GM13976 (cell line): ENCODE data around the gene TEX36.
"Not testable (repeated sequence)": the region's sequence is repeated elsewhere in the genome, so short reads cannot be mapped to it uniquely, and the experiment has no call there.

Experiments used
- DNase-seq: peaks from one replicate; pipeline ENCODE4 v3.0.0; 2012; ENCODE audit warnings: low spot score
- in situ Hi-C: fragments of 300-500 bp; cut with MboI; formaldehyde crosslinking; loops from one replicate; pipeline ENCODE4 v1.12.0; 2022; ENCODE audit warnings: low sequenced_read_pairs, mixed read lengths, inconsistent platforms; ENCODE audit not compliant: unreplicated experiment
- TF ChIP-seq, protein P1 (sequence below): IDR thresholded peaks from 2 replicates; pipeline ENCODE4 v1.5.1; 2012; ENCODE audit warnings: borderline replicate concordance, mild to moderate bottlenecking; ENCODE audit not compliant: insufficient read depth; ENCODE audit errors: extremely low read depth, missing control alignments, control extremely low read depth

TEX36 gene

DNA sequence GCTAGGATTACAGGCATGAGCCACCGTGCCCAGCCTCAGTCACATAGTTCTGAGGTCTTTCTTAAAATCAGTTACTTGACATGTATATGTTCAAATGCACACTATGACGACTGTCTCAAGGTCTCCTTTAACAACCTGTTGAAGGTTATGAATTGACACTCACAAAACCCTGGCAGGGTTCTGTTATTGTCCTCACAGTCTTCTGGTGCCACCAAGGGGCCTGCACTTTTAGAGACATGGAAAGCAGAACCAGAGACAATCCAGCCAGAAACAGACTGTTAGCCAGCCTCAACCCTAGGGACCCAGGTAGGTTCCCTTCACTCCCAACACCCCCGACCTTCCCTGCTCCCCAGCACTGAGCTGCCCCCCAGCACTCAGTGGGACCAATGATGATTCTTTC, 26.4 kb downstream of the TEX36 start:
- DNase-seq, result no peak
- in situ Hi-C loops, result no loop called here
- TF ChIP-seq, protein P1, sequence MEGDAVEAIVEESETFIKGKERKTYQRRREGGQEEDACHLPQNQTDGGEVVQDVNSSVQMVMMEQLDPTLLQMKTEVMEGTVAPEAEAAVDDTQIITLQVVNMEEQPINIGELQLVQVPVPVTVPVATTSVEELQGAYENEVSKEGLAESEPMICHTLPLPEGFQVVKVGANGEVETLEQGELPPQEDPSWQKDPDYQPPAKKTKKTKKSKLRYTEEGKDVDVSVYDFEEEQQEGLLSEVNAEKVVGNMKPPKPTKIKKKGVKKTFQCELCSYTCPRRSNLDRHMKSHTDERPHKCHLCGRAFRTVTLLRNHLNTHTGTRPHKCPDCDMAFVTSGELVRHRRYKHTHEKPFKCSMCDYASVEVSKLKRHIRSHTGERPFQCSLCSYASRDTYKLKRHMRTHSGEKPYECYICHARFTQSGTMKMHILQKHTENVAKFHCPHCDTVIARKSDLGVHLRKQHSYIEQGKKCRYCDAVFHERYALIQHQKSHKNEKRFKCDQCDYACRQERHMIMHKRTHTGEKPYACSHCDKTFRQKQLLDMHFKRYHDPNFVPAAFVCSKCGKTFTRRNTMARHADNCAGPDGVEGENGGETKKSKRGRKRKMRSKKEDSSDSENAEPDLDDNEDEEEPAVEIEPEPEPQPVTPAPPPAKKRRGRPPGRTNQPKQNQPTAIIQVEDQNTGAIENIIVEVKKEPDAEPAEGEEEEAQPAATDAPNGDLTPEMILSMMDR, result no peak

DNA sequence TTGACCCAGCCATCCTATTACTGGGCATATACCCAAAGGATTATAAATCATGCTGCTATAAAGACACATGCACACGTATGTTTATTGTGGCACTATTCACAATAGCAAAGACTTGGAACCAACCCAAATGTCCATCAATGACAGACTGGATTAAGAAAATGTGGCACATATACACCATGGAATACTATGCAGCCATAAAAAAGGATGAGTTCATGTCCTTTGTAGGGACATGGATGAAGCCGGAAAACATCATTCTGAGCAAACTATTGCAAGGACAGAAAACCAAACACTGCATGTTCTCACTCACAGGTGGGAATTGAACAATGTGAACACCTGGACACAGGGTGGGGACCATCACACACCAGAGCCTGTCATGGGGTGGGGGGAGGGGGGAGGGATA, 29.9 kb downstream of the TEX36 start:
- DNase-seq, in situ Hi-C loops: not testable (repeated sequence)

DNA sequence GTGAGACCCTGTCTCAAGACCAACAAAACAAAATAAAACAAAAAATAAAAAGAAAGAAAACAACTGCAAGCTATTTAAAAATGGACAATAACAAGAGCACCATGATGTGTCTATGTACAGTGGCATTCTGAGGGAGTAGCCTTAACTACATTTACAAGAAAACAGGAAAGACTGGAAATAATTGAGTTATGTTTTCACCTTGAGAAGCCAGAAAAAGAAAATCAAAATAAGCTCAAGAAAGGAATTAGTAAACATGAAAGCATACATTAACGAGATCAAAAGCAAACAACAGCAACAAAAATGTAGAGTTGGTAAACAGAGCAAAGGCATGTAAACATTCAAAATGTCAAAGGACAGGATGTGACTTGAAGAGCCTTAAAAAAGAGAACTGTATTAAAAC, 36.7 kb downstream of the TEX36 start:
- DNase-seq, result no peak
- in situ Hi-C loops, result no loop called here
- TF ChIP-seq, protein P1, result no peak

DNA sequence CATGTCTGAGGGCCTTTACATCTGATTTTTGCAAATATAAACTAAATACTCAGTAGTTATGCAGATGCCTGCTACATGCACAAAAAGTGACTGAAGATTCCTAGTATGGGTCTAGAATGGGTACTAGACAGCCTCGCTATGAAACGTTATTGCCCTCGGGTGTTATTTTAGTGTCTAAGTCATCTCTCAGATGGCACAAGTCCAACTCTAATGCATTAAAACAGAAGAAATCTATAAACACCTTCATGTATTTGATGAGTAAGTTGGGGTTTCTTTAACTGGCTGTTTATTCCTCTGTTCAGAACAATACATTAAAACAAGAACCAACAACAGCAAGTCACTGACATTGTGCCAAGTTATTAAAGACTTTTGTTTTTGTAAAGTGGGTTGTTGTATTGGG, 41.6 kb downstream of the TEX36 start:
- TF ChIP-seq, protein P1, result no peak
- in situ Hi-C loops, result no loop called here
- no peak for DNase-seq

DNA sequence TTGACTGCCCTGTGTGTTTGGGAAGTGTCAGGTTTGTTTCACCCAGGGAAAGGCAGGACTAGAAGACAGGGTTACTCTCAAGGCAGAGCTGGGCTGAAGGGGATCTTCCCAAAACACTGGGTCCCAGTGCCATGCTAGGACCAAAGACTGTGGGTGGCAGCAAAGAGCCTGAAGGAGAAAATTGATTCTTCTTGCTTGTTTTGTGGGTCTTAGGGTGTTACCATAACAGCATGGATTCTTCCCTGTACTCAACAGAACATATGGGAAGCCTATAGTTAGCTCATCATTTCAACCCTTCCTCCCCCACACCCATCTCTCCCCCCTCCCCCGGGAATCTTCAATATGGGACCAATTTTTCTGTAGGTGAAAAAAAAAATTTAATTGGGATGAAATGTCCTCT, 42.3 kb downstream of the TEX36 start:
- in situ Hi-C loops, result no loop called here
- TF ChIP-seq, protein P1, result no peak
- DNase-seq, result no peak

DNA sequence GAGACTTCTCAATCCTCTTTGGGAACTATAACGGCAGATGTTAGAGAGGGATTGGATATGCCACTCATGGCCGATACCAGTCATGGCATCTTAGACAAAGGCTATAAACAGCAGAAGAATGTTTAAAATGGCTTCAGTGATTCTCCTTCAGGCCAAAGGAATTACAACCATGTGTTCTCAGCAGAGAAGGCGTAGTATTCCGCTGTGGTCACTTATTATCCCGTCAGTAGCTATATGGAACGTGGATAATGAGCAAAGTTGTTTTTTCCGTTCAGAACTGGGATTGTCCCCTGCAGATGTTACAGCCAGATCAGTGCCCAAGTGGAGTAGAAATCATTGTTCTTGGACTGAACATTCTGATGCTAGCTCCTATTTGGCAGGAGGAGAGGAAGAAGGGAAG, 43.1 kb downstream of the TEX36 start:
- in situ Hi-C loops, result no loop called here
- TF ChIP-seq, protein P1, result no peak

DNA sequence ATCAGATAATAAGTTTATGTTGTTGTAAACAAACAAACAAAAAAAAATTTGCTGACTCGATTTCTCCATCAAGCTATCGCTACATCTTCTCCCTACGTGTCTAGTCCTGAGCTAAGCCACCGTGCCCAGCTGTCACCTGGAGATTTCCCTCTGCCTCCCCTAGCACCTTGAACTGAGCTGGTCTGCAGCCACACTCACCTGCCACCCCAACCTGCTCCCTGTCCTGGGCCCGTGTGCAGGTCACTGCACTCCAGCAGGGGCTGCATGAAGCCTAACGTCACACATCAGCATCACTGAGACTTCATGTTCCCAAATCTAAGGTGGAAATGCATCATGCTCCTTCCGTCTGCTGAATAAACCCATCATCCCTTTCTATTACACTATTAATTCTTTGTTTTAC, 44.4 kb downstream of the TEX36 start:
- no peak for DNase-seq
- TF ChIP-seq, protein P1, result no peak
- in situ Hi-C loops, result no loop called here

More for the DNA sequence above, 43.1 kb downstream of the TEX36 start:
- no peak for DNase-seq

DNA sequence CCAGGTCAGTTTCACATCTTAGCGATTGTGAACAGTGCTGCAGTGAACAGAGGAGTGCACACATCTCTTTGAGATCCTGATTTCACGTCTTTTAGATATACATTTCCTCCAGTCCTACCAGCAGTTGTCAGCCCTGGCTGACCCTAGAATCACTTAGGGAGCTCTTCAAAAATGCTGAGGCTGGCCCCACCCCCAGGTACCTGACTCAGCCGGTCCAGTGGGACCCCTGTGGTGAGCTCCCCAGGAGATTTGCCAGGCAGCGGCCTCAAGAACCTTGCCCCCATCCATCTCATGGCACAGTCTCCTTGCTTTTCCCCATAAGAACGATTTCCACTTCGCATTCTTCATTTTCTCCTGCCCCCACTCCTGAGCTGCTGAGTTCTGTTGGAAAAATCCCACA, 45.5 kb downstream of the TEX36 start:
- in situ Hi-C loops, result no loop called here
- TF ChIP-seq, protein P1, result no peak
- no peak for DNase-seq
